ENCODE measurements around the gene BRSK2. TPM values are rescaled to one million over a fixed set of nuclear protein-coding genes. Genes with fewer than 3 reads are reported as not detected.

The BRSK2 gene
- total and polyA plus RNA-seq, 2 donors from 2014 or later, result 0.43 to 1.2 TPM

DNA sequence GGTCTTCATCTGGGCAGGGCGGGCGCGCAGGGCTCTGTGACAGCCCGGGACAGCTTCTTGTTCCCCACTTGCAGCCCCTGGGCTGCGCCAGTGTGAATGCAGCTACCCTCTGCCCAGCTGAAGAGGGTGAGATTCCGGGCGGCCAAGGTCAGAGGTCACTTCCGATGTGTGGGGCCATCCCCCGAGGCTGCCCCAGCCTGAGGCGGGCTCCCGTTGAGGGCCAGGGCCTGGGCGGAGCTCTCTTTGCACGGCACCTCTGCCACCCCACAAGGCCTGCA, 72.9 kb downstream of the BRSK2 start:
- no peak for DNase-seq
- Histone ChIP-seq H3K36me3 (ENCODE audit: control insufficient read depth in 2 of 3, insufficient read depth in 3 of 3, low read length in 3 of 3) (no peaks in the 10 kb centered on the region), H3K27ac (ENCODE audit: low read depth in 2 of 2, low read length in 2 of 2) (no peak overlapping the region), H3K4me1 (ENCODE audit: control insufficient read depth in 2 of 3, insufficient read depth in 2 of 3, low read depth in 1 of 3, low read length in 3 of 3) (no peaks in the 10 kb centered on the region), H3K9me3 (ENCODE audit: control insufficient read depth in 2 of 3, insufficient read depth in 1 of 3, low read length in 3 of 3) (no peaks in the 10 kb centered on the region), H3K4me3 (ENCODE audit: low read length in 3 of 3) (no peak overlapping the region), H3K27me3 (ENCODE audit: control insufficient read depth, insufficient read depth, low read length) (no peaks in the 10 kb centered on the region), H3K9ac (ENCODE audit: low read length in 3 of 3) (no peak overlapping the region)
- no peak for FAIRE-seq
- intact Hi-C loops (cut with DNase I), result no loop called here
- TF ChIP-seq, protein P1, sequence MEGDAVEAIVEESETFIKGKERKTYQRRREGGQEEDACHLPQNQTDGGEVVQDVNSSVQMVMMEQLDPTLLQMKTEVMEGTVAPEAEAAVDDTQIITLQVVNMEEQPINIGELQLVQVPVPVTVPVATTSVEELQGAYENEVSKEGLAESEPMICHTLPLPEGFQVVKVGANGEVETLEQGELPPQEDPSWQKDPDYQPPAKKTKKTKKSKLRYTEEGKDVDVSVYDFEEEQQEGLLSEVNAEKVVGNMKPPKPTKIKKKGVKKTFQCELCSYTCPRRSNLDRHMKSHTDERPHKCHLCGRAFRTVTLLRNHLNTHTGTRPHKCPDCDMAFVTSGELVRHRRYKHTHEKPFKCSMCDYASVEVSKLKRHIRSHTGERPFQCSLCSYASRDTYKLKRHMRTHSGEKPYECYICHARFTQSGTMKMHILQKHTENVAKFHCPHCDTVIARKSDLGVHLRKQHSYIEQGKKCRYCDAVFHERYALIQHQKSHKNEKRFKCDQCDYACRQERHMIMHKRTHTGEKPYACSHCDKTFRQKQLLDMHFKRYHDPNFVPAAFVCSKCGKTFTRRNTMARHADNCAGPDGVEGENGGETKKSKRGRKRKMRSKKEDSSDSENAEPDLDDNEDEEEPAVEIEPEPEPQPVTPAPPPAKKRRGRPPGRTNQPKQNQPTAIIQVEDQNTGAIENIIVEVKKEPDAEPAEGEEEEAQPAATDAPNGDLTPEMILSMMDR (IDR thresholded peaks at IDR 0.05; ENCODE audit: borderline replicate concordance, extremely low read depth, insufficient read depth), result no peak

DNA sequence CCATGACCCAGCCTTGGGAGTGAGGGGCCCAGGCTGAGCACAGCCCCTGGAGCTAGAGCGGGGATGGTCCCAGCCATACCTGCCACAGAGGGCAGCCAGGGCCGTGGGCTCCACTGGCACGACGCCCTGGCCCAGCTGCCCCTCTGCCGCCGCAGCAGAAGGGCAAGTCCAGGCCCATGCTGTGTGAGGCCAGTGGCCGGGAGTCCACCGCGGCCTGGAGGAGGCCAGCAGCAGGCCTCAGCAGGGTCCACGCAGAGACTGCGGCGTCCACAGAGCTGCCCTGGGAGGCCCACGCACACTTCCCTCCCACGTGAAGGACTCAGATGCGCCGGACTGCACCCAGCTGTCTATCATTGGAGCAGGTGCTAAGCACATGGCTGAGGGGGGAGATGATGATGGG, 73.3 kb downstream of the BRSK2 start:
- intact Hi-C loops (cut with DNase I), result no loop called here
- DNase-seq (no peak), FAIRE-seq (no peak)
- TF ChIP-seq, protein P1 (IDR thresholded peaks at IDR 0.05; ENCODE audit: borderline replicate concordance, extremely low read depth, insufficient read depth), result no peak
- no peaks in the 10 kb centered on the region for H3K9me3 ChIP-seq (ENCODE audit: control insufficient read depth in 2 of 3, insufficient read depth in 1 of 3, low read length in 3 of 3)
- no peaks in the 10 kb centered on the region for H3K36me3 ChIP-seq (ENCODE audit: control insufficient read depth in 2 of 3, insufficient read depth in 3 of 3, low read length in 3 of 3)
- H3K9ac ChIP-seq (ENCODE audit: low read length in 3 of 3), result no peak overlapping the region
- H3K4me3 ChIP-seq (ENCODE audit: low read length in 3 of 3), result no peak overlapping the region
- H3K4me1 ChIP-seq (ENCODE audit: control insufficient read depth in 2 of 3, insufficient read depth in 2 of 3, low read depth in 1 of 3, low read length in 3 of 3), result no peaks in the 10 kb centered on the region
- H3K27me3 ChIP-seq (ENCODE audit: control insufficient read depth, insufficient read depth, low read length), result no peaks in the 10 kb centered on the region
- no peak overlapping the region for H3K27ac ChIP-seq (ENCODE audit: low read depth in 2 of 2, low read length in 2 of 2)

DNA sequence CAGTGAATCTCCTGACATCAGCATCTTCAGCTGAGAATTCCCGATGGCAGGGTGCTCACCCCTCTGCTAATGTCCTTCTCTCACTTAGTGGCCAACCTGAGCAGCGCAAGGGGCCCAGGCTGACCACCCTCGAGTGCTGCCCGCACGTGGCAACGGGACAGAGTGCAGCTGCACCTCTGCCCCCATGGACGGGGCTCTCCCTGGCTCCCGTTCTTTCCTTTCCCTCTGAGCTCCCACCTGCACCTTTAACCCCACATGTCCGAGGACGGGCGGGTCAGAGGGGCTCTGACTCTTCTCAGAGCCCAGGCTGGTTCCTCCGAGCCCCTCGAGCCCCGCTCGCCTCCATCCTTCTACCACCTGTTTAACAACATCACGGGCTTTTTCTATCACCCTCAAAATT, 77.0 kb downstream of the BRSK2 start:
- intact Hi-C loops (cut with DNase I), result no loop called here
- FAIRE-seq (no peak), DNase-seq (no peak)
- Histone ChIP-seq H3K27me3 (ENCODE audit: control insufficient read depth, insufficient read depth, low read length) (no peaks in the 10 kb centered on the region), H3K9ac (ENCODE audit: low read length in 3 of 3) (no peak overlapping the region), H3K27ac (ENCODE audit: low read depth in 2 of 2, low read length in 2 of 2) (no peak overlapping the region), H3K4me1 (ENCODE audit: control insufficient read depth in 2 of 3, insufficient read depth in 2 of 3, low read depth in 1 of 3, low read length in 3 of 3) (no peaks in the 10 kb centered on the region), H3K4me3 (ENCODE audit: low read length in 3 of 3) (no peak overlapping the region), H3K9me3 (ENCODE audit: control insufficient read depth in 2 of 3, insufficient read depth in 1 of 3, low read length in 3 of 3) (no peaks in the 10 kb centered on the region), H3K36me3 (ENCODE audit: control insufficient read depth in 2 of 3, insufficient read depth in 3 of 3, low read length in 3 of 3) (peaks cover 0 to 3% (median 0%) of the 10 kb centered on the region in 3 donors)
- TF ChIP-seq, protein P1 (IDR thresholded peaks at IDR 0.05; ENCODE audit: borderline replicate concordance, extremely low read depth, insufficient read depth), result no peak

DNA sequence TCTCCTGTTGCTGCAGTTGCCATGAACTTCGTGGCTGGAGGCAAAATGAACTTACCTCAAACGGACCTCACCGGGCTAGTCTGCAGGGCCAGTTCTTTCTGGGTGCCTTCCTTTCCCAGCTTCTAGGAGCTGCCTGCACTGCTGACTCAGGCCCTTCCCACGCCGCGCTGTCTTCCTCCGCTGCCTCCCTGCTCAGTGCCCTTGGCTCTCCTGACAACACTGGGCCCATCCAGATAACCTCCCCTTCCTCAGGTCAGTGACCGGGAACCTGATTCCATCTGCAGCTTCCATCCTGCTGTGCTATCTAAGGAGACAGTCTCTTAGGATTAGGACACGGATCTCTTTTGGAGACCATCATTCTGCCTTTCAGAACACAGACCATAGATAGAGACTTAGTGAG, 77.5 kb downstream of the BRSK2 start:
- Histone ChIP-seq H3K4me3 (ENCODE audit: low read length in 3 of 3) (no peak overlapping the region), H3K27ac (ENCODE audit: low read depth in 2 of 2, low read length in 2 of 2) (no peak overlapping the region), H3K9ac (ENCODE audit: low read length in 3 of 3) (no peak overlapping the region), H3K36me3 (ENCODE audit: control insufficient read depth in 2 of 3, insufficient read depth in 3 of 3, low read length in 3 of 3) (peaks cover 0 to 3% (median 0%) of the 10 kb centered on the region in 3 donors), H3K4me1 (ENCODE audit: control insufficient read depth in 2 of 3, insufficient read depth in 2 of 3, low read depth in 1 of 3, low read length in 3 of 3) (no peaks in the 10 kb centered on the region), H3K27me3 (ENCODE audit: control insufficient read depth, insufficient read depth, low read length) (no peaks in the 10 kb centered on the region), H3K9me3 (ENCODE audit: control insufficient read depth in 2 of 3, insufficient read depth in 1 of 3, low read length in 3 of 3) (no peaks in the 10 kb centered on the region)
- TF ChIP-seq, protein P1 (IDR thresholded peaks at IDR 0.05; ENCODE audit: borderline replicate concordance, extremely low read depth, insufficient read depth), result no peak
- DNase-seq (peak in 1 of 5 donors; percentile 34), FAIRE-seq (no peak)
- intact Hi-C loops (cut with DNase I), result no loop called here
